ENCODE results near the gene DBET.
"Not testable (repeated sequence)": the region's sequence is repeated elsewhere in the genome, so short reads cannot be mapped to it uniquely, and the experiment has no call there.

DNA sequence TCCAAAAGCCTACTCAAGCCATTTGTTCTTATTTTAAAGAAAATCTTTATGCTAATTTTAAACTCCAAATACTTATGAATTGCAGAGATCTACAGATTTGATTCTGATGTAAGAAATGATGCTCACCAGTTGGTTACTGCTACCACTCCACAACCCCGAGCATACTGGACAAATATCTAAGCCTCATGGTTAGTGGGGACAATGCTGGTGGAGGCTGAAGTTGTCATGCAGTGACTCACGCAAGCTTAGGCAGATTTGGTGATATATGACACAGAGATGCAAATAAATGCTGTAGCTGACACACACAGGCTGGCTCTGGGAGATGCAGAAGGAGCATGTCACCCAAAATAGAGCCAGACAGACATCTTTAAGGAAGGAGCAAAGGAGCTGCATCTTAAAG is 35.3 kb downstream of the DBET start:
- TF ChIP-seq CTCF (IDR thresholded peaks at IDR 0.05); ZFX (IDR thresholded peaks at IDR 0.05; ENCODE audit: borderline replicate concordance): not testable (repeated sequence)
